GM18505 (cell line): ENCODE measurements around the gene DIPK2B.

Source experiments
- ATAC-seq: cut with Tn5 transposase; IDR thresholded peaks from one replicate; pipeline ENCODE4 v1.9.1; 2021; ENCODE audit not compliant: unreplicated experiment
- POLR2A ChIP-seq: IDR thresholded peaks from 4 replicates; pipeline ENCODE4 v1.6.1; 2011; ENCODE audit warnings: borderline replicate concordance; ENCODE audit not compliant: insufficient read depth, insufficient read length; ENCODE audit errors: extremely low read depth

DIPK2B gene

GRCh38 chrX:45200741-45201234, at the start of gene DIPK2B:
Gene DIPK2B (minus strand): TSS chrX:45200876. CDS start chrX:45200826, 50 bp downstream.
- ATAC-seq = no peak
- TF ChIP-seq POLR2A = no peak

DNA sequence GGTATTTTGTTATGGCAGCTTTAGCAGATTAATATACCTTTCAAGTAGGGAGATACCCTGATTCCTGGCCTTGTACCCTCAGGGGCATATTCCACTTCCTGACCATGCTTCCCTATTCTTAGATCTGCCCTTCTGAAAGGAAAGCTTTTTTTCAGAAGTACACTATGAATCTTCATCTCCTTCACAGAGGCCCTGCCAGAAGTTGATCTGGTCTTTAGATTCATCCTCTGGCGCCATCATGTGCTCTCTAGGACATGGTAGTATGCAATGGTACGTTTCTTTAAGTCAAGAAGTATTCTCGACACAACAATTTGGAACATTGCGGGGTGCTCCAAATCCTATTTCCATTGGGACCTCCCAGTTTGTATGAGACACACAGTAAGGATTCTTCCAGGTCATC, 39.6 kb upstream of the DIPK2B start:
- ATAC-seq = no peak
- TF ChIP-seq POLR2A = no peak

GRCh38 chrX:45238489-45238888, 37.8 kb upstream of the DIPK2B start:
- no peak for ATAC-seq
- TF ChIP-seq POLR2A = no peak

- ATAC-seq = no peak
- TF ChIP-seq POLR2A = no peak
Observed at GRCh38 chrX:45233531-45233930, 32.9 kb upstream of the DIPK2B start.

- TF ChIP-seq POLR2A = no peak
- no peak for ATAC-seq
Observed at GRCh38 chrX:45232139-45232538, 31.5 kb upstream of the DIPK2B start.

GRCh38 chrX:45230410-45230809, 29.7 kb upstream of the DIPK2B start:
- TF ChIP-seq POLR2A = no peak
- no peak for ATAC-seq

DNA sequence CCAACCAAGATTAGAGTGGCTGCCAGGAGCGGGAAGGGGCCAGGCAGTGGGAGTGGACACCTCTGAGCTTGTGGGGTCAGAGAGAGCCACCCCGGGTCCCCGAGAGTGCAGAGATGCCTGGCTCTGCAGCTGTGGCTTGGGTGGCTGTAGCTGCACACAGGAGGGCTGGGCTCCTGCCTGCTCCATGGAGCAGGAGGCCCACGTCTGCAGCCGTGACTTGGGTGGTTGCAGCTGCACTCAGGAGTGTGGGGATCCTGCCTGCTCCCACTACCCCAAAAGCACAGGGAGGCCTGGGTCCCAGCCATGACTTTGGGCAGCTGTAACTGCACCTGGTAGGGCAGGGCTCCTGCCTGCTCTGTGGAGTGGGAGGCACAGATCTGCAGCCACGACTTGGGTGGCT, 28.7 kb upstream of the DIPK2B start:
- no peak for ATAC-seq
- no peak for TF ChIP-seq POLR2A

- TF ChIP-seq POLR2A = no peak
- no peak for ATAC-seq
Observed at GRCh38 chrX:45228126-45228525, 27.4 kb upstream of the DIPK2B start.

DNA sequence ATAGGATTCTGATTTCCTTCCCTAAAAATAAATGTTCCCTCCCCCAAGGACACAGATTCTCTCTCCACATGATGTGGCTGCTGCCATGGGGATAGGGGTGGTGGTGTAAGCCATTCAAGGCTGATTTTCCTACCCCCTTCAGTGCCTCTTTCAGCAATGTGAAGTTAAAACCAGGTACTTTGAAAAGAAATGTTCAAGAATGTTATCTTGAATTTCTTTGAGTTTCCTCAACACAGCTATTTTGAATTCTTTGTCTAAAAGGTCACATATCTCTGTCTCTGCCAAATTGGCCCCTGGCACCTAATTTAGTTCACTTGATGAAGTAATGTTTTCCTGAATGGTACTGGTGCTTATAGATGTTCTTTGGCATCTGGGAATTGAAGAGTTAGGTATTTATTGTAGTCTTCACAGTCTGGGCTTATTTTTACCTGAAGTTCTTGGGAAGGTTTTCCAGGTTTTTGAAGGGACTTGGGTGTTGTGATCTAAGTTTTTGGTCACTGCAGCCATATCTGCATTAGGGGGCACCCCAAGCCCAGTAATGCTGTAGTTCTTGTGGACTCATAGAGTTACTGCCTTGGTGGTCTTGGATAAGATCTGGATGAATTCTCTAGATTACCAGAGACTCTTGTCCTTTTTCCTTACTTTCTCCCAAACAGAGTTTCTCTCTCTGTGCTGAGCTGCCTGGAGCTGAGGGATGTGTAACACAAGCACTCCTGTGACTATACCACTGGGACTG, 7.6 kb upstream of the DIPK2B start:
- no peak for ATAC-seq
- no peak for TF ChIP-seq POLR2A

DNA sequence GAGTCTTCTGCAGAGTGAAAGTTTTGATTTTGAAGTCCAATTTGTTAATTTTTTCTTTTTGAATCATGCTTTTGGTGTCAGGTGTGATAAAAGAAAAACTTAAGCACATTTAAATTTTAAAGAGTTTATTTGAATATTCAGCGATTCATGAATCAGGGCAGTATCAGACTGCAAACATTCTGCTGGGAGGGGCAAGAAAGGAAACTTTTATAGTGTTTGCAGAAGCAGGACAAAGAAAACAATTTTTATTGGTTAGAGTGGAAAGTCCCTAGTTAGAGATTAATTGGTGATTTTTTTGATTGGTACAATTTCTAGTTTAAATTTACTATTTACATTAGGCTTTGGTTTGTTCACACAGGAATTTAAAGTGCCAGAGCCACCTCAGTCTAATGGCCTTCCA, 1.5 kb upstream of the DIPK2B start:
- TF ChIP-seq POLR2A = no peak
- no peak for ATAC-seq

DNA sequence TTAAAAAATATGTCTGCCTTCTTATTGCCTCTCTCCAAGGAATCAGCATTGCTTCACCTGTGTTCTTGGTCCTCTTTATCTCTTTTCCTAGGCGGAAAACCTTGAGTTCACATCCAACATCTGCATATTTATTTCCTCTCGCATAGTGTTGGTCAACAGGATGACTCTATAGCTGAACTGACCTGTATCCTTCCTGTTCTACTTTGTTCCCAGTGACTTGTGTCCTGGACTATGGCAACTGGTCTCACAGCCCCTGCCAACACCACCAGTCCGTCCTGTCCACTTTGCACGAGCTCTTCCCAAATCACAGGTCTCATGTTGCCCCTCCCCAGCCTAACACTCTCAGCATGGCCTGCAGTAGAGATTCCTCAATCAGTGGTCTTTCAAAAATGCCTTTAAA, 2.0 kb downstream of the DIPK2B start:
- no peak for ATAC-seq
- no peak for TF ChIP-seq POLR2A

DNA sequence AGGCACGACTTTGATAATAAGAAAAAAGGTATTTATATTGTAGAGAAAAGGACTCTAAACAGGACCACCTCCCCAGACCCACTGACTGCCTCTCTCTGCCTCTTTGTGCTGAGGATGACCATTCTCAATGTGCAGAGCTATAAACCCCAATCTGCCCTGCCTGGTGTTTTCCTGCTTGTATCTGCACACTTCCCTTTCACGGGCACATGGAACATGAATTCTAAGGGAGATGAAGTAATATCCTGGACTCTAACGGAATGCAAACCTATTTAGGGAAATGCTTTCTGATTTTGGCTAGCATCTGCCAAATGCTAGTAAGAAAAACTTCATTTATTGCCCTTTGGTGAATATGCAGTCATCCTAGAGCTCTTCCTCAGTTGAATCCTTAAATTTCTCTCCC, 2.4 kb downstream of the DIPK2B start:
- no peak for ATAC-seq
- no peak for TF ChIP-seq POLR2A

DNA sequence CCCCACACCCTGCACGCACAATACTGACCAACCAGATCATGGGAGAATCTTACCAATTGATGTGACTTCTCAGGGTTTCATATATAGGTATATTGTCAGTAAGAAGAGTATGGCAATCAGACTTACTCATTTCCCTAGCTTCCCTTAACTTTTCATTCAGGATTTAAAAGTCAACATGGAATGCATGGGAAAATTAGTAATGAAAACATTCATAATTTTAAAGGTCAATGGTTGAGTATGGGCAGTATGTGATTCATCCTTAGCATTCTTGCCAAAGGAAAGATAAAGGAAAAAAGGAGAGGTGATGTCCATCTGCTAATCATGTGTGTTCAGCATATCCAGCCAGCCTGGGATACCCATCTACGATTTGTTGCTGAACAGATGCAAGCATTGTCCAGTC, 4.0 kb downstream of the DIPK2B start:
- no peak for ATAC-seq
- TF ChIP-seq POLR2A = no peak

- no peak for TF ChIP-seq POLR2A
- no peak for ATAC-seq
Observed at GRCh38 chrX:45191820-45192409, 8.8 kb downstream of the DIPK2B start.
